PC-9 (cell line): ENCODE results near the gene SLC2A8. TPM values are rescaled to one million over a fixed set of nuclear protein-coding genes. Genes with fewer than 3 reads are reported as not detected.

Source experiments
- BruUV-seq: library from RNA; stranded (reverse); fragments of 400-500 nt; replicated peaks from 2 replicates; lab custom pipeline; 2021; lab: Mats Ljungman, UMichigan
- CTCF ChIA-PET: fragments of 300-600 bp; sonication (Branson Sonifier 250); formaldehyde crosslinking; loops from one replicate; lab custom pipeline; 2022; ENCODE audit warnings: antibody characterized with exemption; lab: Charles Lee
- POLR2A ChIA-PET: fragments of 300-600 bp; sonication (Branson Sonifier 250); formaldehyde crosslinking; loops from one replicate; lab custom pipeline; 2022; ENCODE audit warnings: antibody characterized with exemption; ENCODE audit not compliant: unreplicated experiment; lab: Charles Lee
- DNase-seq, 2 experiments: peaks; one replicate each; pipeline versions ENCODE4 v3.0.0 to v3.0.0-alpha.2; 2015 to 2022; ENCODE audit warnings: mixed read lengths in 1 of 2
- H2AFZ ChIP-seq: fragments of 200-600 bp; sonication (generic); 2 replicates; pipeline ENCODE4 v1.8.1; 2017; ENCODE audit warnings: antibody characterized with exemption
- H3F3A ChIP-seq: fragments of 200-600 bp; sonication (generic); 2 replicates; pipeline ENCODE4 v1.8.1; 2017; ENCODE audit warnings: antibody characterized with exemption, mild to moderate bottlenecking, low read depth; ENCODE audit not compliant: insufficient read depth
- H3K27ac ChIP-seq: fragments of 200-600 bp; sonication (generic); 2 replicates; pipeline ENCODE4 v1.6.1; 2016; ENCODE audit warnings: mixed run types
- H3K27me3 ChIP-seq: fragments of 200-600 bp; sonication (generic); 2 replicates; pipeline ENCODE4 v1.6.1; 2016; ENCODE audit warnings: low read depth, mixed run types; ENCODE audit not compliant: insufficient read depth
- H3K36me3 ChIP-seq: fragments of 200-600 bp; sonication (generic); 2 replicates; pipeline ENCODE4 v1.6.1; 2016; ENCODE audit warnings: low read depth, mixed run types
- H3K4me1 ChIP-seq: fragments of 200-600 bp; sonication (generic); replicated peaks from 2 replicates; pipeline ENCODE4 v1.6.1; 2016; ENCODE audit warnings: mixed run types; ENCODE audit not compliant: insufficient read depth
- H3K4me2 ChIP-seq: fragments of 200-600 bp; sonication (generic); 2 replicates; pipeline ENCODE4 v1.6.1; 2017; ENCODE audit warnings: mixed run types
- H3K4me3 ChIP-seq: fragments of 200-600 bp; sonication (generic); 2 replicates; pipeline ENCODE4 v1.6.1; 2016; ENCODE audit warnings: mixed run types
- H3K79me2 ChIP-seq: fragments of 200-600 bp; sonication (generic); 2 replicates; pipeline ENCODE4 v1.6.1; 2017; ENCODE audit warnings: low read depth, mixed run types
- H3K9me2 ChIP-seq: fragments of 200-600 bp; sonication (generic); 2 replicates; pipeline ENCODE4 v1.8.1; 2017; ENCODE audit warnings: mild to moderate bottlenecking; ENCODE audit not compliant: insufficient read depth
- H3K9me3 ChIP-seq: fragments of 200-600 bp; sonication (generic); 2 replicates; pipeline ENCODE4 v1.8.1; 2016; ENCODE audit warnings: low read depth; ENCODE audit not compliant: insufficient read depth
- H4K20me1 ChIP-seq: fragments of 200-600 bp; sonication (generic); 2 replicates; pipeline ENCODE4 v1.8.1; 2017; ENCODE audit not compliant: insufficient read depth
- EZH2 ChIP-seq: fragments of 200-600 bp; sonication (generic); IDR thresholded peaks from 2 replicates; pipeline ENCODE4 v1.8.0; 2017; ENCODE audit warnings: antibody characterized with exemption, low read depth
- intact Hi-C: fragments of 100-400 bp; cut with micrococcal nuclease; formaldehyde crosslinking; loops from one replicate; pipeline ENCODE4 v1.10.0; 2022; ENCODE audit not compliant: unreplicated experiment
- total RNA-seq: library from RNA; stranded (reverse); gene quantifications from 2 replicates; pipeline ENCODE4 v1.2.3, GENCODE V29; 2021
- TF ChIP-seq, protein P1 (sequence below): fragments of 200-600 bp; sonication (generic); conservative IDR thresholded peaks from 2 replicates; pipeline ENCODE4 v1.6.1; 2017; ENCODE audit warnings: mixed run types, antibody characterized with exemption, mild to moderate bottlenecking, moderate library complexity

The SLC2A8 gene
- total RNA-seq, 1 experiment from 2014 or later = 19.1 TPM

- POLR2A ChIA-PET = interaction anchor here (0.5 kb wide), 1 partner anchor 238 kb away, joined by 4 read pairs; no protein-coding TSS in a partner anchor
- intact Hi-C loops = no loop called here
Observed at GRCh38 chr9:127368852-127369402, 28.0 kb upstream of the SLC2A8 start.

GRCh38 chr9:127369428-127369827 lies 27.5 kb upstream of the SLC2A8 start:
- H3K9me3 ChIP-seq = no peaks in the 10 kb centered on the region
- no peaks in the 10 kb centered on the region for H3K4me1 ChIP-seq
- intact Hi-C loops = no loop called here
- BruUV-seq = no TSS peak
- no peaks in the 10 kb centered on the region for H3K79me2 ChIP-seq
- no peak for DNase-seq
- H3K27me3 ChIP-seq = no peaks in the 10 kb centered on the region
- no peak for TF ChIP-seq EZH2
- TF ChIP-seq, protein P1, sequence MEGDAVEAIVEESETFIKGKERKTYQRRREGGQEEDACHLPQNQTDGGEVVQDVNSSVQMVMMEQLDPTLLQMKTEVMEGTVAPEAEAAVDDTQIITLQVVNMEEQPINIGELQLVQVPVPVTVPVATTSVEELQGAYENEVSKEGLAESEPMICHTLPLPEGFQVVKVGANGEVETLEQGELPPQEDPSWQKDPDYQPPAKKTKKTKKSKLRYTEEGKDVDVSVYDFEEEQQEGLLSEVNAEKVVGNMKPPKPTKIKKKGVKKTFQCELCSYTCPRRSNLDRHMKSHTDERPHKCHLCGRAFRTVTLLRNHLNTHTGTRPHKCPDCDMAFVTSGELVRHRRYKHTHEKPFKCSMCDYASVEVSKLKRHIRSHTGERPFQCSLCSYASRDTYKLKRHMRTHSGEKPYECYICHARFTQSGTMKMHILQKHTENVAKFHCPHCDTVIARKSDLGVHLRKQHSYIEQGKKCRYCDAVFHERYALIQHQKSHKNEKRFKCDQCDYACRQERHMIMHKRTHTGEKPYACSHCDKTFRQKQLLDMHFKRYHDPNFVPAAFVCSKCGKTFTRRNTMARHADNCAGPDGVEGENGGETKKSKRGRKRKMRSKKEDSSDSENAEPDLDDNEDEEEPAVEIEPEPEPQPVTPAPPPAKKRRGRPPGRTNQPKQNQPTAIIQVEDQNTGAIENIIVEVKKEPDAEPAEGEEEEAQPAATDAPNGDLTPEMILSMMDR = no peak
- H3K4me2 ChIP-seq = no peak overlapping the region
- H4K20me1 ChIP-seq = no peaks in the 10 kb centered on the region
- ChIA-PET CTCF (no interaction called here), POLR2A (interaction anchor here (0.5 kb wide), 1 partner anchor 238 kb away, joined by 4 read pairs; no protein-coding TSS in a partner anchor)
- H3K27ac ChIP-seq = no peak overlapping the region
- no peaks in the 10 kb centered on the region for H3F3A ChIP-seq
- H2AFZ ChIP-seq = no peak overlapping the region
- H3K36me3 ChIP-seq = no peaks in the 10 kb centered on the region
- H3K4me3 ChIP-seq = no peak overlapping the region
- no peaks in the 10 kb centered on the region for H3K9me2 ChIP-seq

More at GRCh38 chr9:127368852-127369402, 28.0 kb upstream of the SLC2A8 start:
- Histone ChIP-seq H2AFZ (no peak overlapping the region), H3K9me2 (no peaks in the 10 kb centered on the region), H3K4me3 (no peak overlapping the region), H4K20me1 (no peaks in the 10 kb centered on the region), H3K4me2 (no peak overlapping the region), H3K27me3 (no peaks in the 10 kb centered on the region), H3K9me3 (no peaks in the 10 kb centered on the region), H3F3A (no peaks in the 10 kb centered on the region), H3K4me1 (no peaks in the 10 kb centered on the region), H3K36me3 (no peaks in the 10 kb centered on the region), H3K79me2 (no peaks in the 10 kb centered on the region), H3K27ac (no peak overlapping the region)
- no peak for DNase-seq
- CTCF ChIA-PET = interaction anchor here (0.6 kb wide), 1 partner anchor 87 kb away, joined by 10 read pairs; no protein-coding TSS in a partner anchor
- no TSS peak for BruUV-seq
- TF ChIP-seq EZH2 = no peak
- TF ChIP-seq, protein P1 = no peak

DNA sequence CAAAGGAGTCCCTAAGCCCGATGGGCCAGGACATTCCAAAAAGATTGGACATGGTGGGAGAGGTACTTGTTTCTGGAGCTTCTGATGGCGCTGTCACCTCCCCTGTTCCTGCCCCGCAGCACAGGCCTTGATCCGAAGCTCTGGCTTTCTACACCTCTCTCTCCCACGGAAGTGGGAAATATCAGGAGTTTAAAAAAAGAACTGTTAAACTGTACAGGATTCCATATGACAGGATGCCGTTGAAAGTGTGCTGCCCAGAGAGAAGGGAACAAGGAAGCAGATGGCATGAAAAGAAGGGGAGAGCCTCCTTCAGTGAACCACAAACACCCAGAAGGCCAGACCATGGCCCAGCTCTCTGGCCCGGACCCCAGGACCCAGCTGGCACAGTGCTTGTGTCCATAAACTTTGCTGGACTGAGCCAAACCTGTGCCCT lies 26.8 kb upstream of the SLC2A8 start:
- Histone ChIP-seq H3K27me3 (no peaks in the 10 kb centered on the region), H3K27ac (no peak overlapping the region), H3F3A (no peaks in the 10 kb centered on the region), H3K4me1 (no peaks in the 10 kb centered on the region), H3K9me3 (no peaks in the 10 kb centered on the region), H2AFZ (no peak overlapping the region), H4K20me1 (no peaks in the 10 kb centered on the region), H3K4me3 (no peak overlapping the region), H3K9me2 (no peaks in the 10 kb centered on the region), H3K79me2 (no peaks in the 10 kb centered on the region), H3K4me2 (no peak overlapping the region), H3K36me3 (no peaks in the 10 kb centered on the region)
- BruUV-seq = no TSS peak
- POLR2A ChIA-PET = no interaction called here
- no peak for DNase-seq
- no peak for TF ChIP-seq EZH2
- TF ChIP-seq, protein P1 = no peak
- intact Hi-C loops = no loop called here
- CTCF ChIA-PET = no interaction called here
